PC-3 (cell line): Measurements from ENCODE around the gene VAMP3. TPM values are rescaled to one million over a fixed set of nuclear protein-coding genes. Genes with fewer than 3 reads are reported as not detected.

Source experiments
- ATAC-seq: fragments of 200-7000 bp; cut with Tn5 transposase; 2 replicates; pipeline ENCODE4 v1.9.1; 2020; ENCODE audit warnings: mild to moderate bottlenecking, moderate library complexity
- BruUV-seq: library from RNA; stranded (reverse); fragments of 400-500 nt; replicated peaks from 2 replicates; lab custom pipeline; 2021; lab: Mats Ljungman, UMichigan
- CTCF ChIA-PET: fragments of 300-600 bp; sonication (Branson Sonifier 250); formaldehyde crosslinking; loops from one replicate; lab custom pipeline; 2022; ENCODE audit warnings: antibody characterized with exemption; lab: Charles Lee
- POLR2A ChIA-PET: fragments of 300-600 bp; sonication (Branson Sonifier 250); formaldehyde crosslinking; loops from one replicate; lab custom pipeline; 2022; ENCODE audit warnings: antibody characterized with exemption; ENCODE audit not compliant: unreplicated experiment; lab: Charles Lee
- DNase-seq: peaks from one replicate; pipeline ENCODE4 v3.0.0-alpha.2; 2015
- H2AFZ ChIP-seq: fragments of 300-600 bp; sonication (generic); 2 replicates; pipeline ENCODE4 v1.6.0; 2016; ENCODE audit warnings: antibody characterized with exemption, low read length
- H3F3A ChIP-seq: fragments of 300-600 bp; sonication (generic); one replicate; pipeline ENCODE4 v1.6.0; 2017; ENCODE audit warnings: antibody characterized with exemption, low read length, control low read depth, mild to moderate bottlenecking; ENCODE audit not compliant: unreplicated experiment
- H3K27ac ChIP-seq: fragments of 300-600 bp; sonication (generic); 2 replicates; pipeline ENCODE4 v1.5.1; 2016; ENCODE audit warnings: mild to moderate bottlenecking, low read length
- H3K27me3 ChIP-seq: fragments of 300-600 bp; sonication (generic); 2 replicates; pipeline ENCODE4 v1.6.1; 2016; ENCODE audit warnings: low read length, mixed read lengths
- H3K36me3 ChIP-seq: fragments of 300-600 bp; sonication (generic); 2 replicates; pipeline ENCODE4 v1.6.1; 2016; ENCODE audit warnings: low read depth, mixed run types, low read length, mixed read lengths
- H3K4me1 ChIP-seq: fragments of 300-600 bp; sonication (generic); 2 replicates; pipeline ENCODE4 v1.5.1; 2016; ENCODE audit warnings: low read length; ENCODE audit not compliant: insufficient read depth
- H3K4me2 ChIP-seq: fragments of 300-600 bp; sonication (generic); 2 replicates; pipeline ENCODE4 v1.6.0; 2016; ENCODE audit warnings: low read length
- H3K4me3 ChIP-seq: fragments of 300-600 bp; sonication (generic); 2 replicates; pipeline ENCODE4 v1.5.1; 2016; ENCODE audit warnings: mild to moderate bottlenecking, low read length, mixed read lengths
- H3K79me2 ChIP-seq: fragments of 300-600 bp; sonication (generic); 2 replicates; pipeline ENCODE4 v1.6.1; 2017; ENCODE audit warnings: low read length, mixed read lengths
- H3K9ac ChIP-seq: fragments of 300-600 bp; sonication (generic); 2 replicates; pipeline ENCODE4 v1.6.0; 2016; ENCODE audit warnings: mild to moderate bottlenecking, low read length
- H3K9me2 ChIP-seq: fragments of 300-600 bp; sonication (generic); replicated peaks from 2 replicates; pipeline ENCODE4 v1.6.1; 2016; ENCODE audit warnings: mixed run types, low read length, mixed read lengths
- H3K9me3 ChIP-seq: fragments of 300-600 bp; sonication (generic); 2 replicates; pipeline ENCODE4 v1.6.1; 2016; ENCODE audit warnings: low read length, mixed read lengths
- H4K20me1 ChIP-seq: fragments of 300-600 bp; sonication (generic); 2 replicates; pipeline ENCODE4 v1.6.1; 2016; ENCODE audit warnings: low read length, mixed read lengths
- CTCF ChIP-seq: fragments of 300-600 bp; sonication (generic); conservative IDR thresholded peaks from 2 replicates; pipeline ENCODE4 v1.5.1; 2017; ENCODE audit warnings: antibody characterized with exemption, low read depth, mild to moderate bottlenecking, low read length
- EZH2 ChIP-seq: fragments of 300-600 bp; sonication (generic); IDR thresholded peaks from one replicate; pipeline ENCODE4 v1.6.1; 2017; ENCODE audit warnings: antibody characterized with exemption, mild to moderate bottlenecking, low read length; ENCODE audit not compliant: unreplicated experiment
- EZH2phosphoT487 ChIP-seq: fragments of 300-600 bp; sonication (generic); IDR thresholded peaks from 2 replicates; pipeline ENCODE4 v1.6.1; 2018; ENCODE audit warnings: mild to moderate bottlenecking, antibody characterized with exemption, low read length, borderline replicate concordance
- intact Hi-C: fragments of 100-400 bp; cut with micrococcal nuclease; formaldehyde crosslinking; loops from 2 replicates; pipeline ENCODE4 v1.9.0; 2023
- total RNA-seq: library from RNA; depleted of rRNA; stranded (reverse); fragments of >200 nt; gene quantifications from 2 replicates; pipeline ENCODE4 v1.2.3, GENCODE V29; 2014

VAMP3 gene
- total RNA-seq, 1 experiment from 2014 or later = 64.2 TPM

GRCh38 chr1:7768583-7768982 is 2.5 kb upstream of the VAMP3 start:
- DNase-seq (no peak), ATAC-seq (no peak)
- H3K4me2 ChIP-seq = no peak overlapping the region
- intact Hi-C loops = no loop called here
- no peak overlapping the region for H3K4me3 ChIP-seq
- H3K36me3 ChIP-seq = 0 out of 2 replicates have a peak, but pooled peaks cover 3% of the 10 kb centered on the region
- H3K9me3 ChIP-seq = no peaks in the 10 kb centered on the region
- no peaks in the 10 kb centered on the region for H3F3A ChIP-seq
- no peaks in the 10 kb centered on the region for H3K9me2 ChIP-seq
- no peak overlapping the region for H3K27ac ChIP-seq
- peaks cover 22% of the 10 kb centered on the region for H3K79me2 ChIP-seq
- BruUV-seq = no TSS peak
- no peak overlapping the region for H2AFZ ChIP-seq
- H4K20me1 ChIP-seq = peaks cover 5% of the 10 kb centered on the region; the same call in 1 of the 2 replicates
- no peak for TF ChIP-seq EZH2phosphoT487
- TF ChIP-seq CTCF = no peak
- TF ChIP-seq EZH2 = no peak
- POLR2A ChIA-PET = no interaction called here
- no peak overlapping the region for H3K9ac ChIP-seq
- H3K27me3 ChIP-seq = peaks cover 14% of the 10 kb centered on the region; the same call in 1 of the 2 replicates
- CTCF ChIA-PET = no interaction called here
- peaks cover 13% of the 10 kb centered on the region; the same call in 1 of the 2 replicates for H3K4me1 ChIP-seq

GRCh38 chr1:7769673-7770412 is 1.3 kb upstream of the VAMP3 start:
- no peaks in the 10 kb centered on the region for H3K9me3 ChIP-seq
- TF ChIP-seq EZH2 = no peak
- ChIA-PET CTCF (no interaction called here), POLR2A (no interaction called here)
- no peak overlapping the region for H3K27ac ChIP-seq
- ATAC-seq (no peak), DNase-seq (no peak)
- H3K9me2 ChIP-seq = no peaks in the 10 kb centered on the region
- peaks cover 35% of the 10 kb centered on the region for H3K79me2 ChIP-seq
- no peak overlapping the region for H3K4me2 ChIP-seq
- peaks cover 13% of the 10 kb centered on the region; the same call in 1 of the 2 replicates for H3K4me1 ChIP-seq
- peaks cover 11% of the 10 kb centered on the region; the same call in 1 of the 2 replicates for H3K27me3 ChIP-seq
- no TSS peak for BruUV-seq
- intact Hi-C loops = no loop called here
- H3K36me3 ChIP-seq = peaks cover 7% of the 10 kb centered on the region; the same call in 1 of the 2 replicates
- no peak overlapping the region for H3K9ac ChIP-seq
- peaks cover 8% of the 10 kb centered on the region; the same call in 1 of the 2 replicates for H4K20me1 ChIP-seq
- H2AFZ ChIP-seq = peak overlapping the region; percentile 100; the same call in 1 of the 2 replicates
- H3F3A ChIP-seq = no peaks in the 10 kb centered on the region
- no peak overlapping the region for H3K4me3 ChIP-seq

- ChIA-PET CTCF (no interaction called here), POLR2A (no interaction called here)
- BruUV-seq = TSS peak; percentile 89
Measured at GRCh38 chr1:7770669-7770996, 463 bp upstream of the VAMP3 start.

More at GRCh38 chr1:7770669-7770996, 463 bp upstream of the VAMP3 start:
- no peaks in the 10 kb centered on the region for H3F3A ChIP-seq
- peak; percentile 14 for DNase-seq
- peak overlapping the region; percentile 100 for H2AFZ ChIP-seq
- H3K9me2 ChIP-seq = no peaks in the 10 kb centered on the region
- no peaks in the 10 kb centered on the region for H3K9me3 ChIP-seq
- peak overlapping the region; percentile 55 for H3K9ac ChIP-seq
- intact Hi-C loops = no loop called here
- H3K79me2 ChIP-seq = peaks cover 40% of the 10 kb centered on the region
- H4K20me1 ChIP-seq = peaks cover 8% of the 10 kb centered on the region; the same call in 1 of the 2 replicates
- H3K27ac ChIP-seq = no peak overlapping the region
- H3K4me3 ChIP-seq = peak overlapping the region; percentile 96
- H3K36me3 ChIP-seq = peaks cover 7% of the 10 kb centered on the region; the same call in 1 of the 2 replicates
- H3K27me3 ChIP-seq = peaks cover 11% of the 10 kb centered on the region; the same call in 1 of the 2 replicates
- no peak; the same call in 1 of the 2 replicates for ATAC-seq
- TF ChIP-seq EZH2phosphoT487 = no peak
- no peak for TF ChIP-seq EZH2
- no peak for TF ChIP-seq CTCF
- H3K4me1 ChIP-seq = peaks cover 13% of the 10 kb centered on the region; the same call in 1 of the 2 replicates
- H3K4me2 ChIP-seq = peak overlapping the region; percentile 99
